HepG2 (cell line): ENCODE results near the gene HAUS1. TPM values are rescaled to one million over a fixed set of nuclear protein-coding genes. Genes with fewer than 3 reads are reported as not detected.

ENCODE experiments used
- ARHGAP35 ChIP-seq: sonication (generic); formaldehyde crosslinking; IDR thresholded peaks from 2 replicates; pipeline ENCODE4 v1.9.0; 2022; ENCODE audit warnings: mild to moderate bottlenecking, inconsistent platforms, moderate library complexity, missing genetic modification reagents, borderline replicate concordance
- EHMT2 ChIP-seq: fragments of 200-600 bp; sonication (generic); IDR thresholded peaks from 2 replicates; pipeline ENCODE4 v1.7.0; 2017; ENCODE audit warnings: antibody characterized with exemption, low read depth, low read length, borderline replicate concordance
- ETV5 ChIP-seq: IDR thresholded peaks from 2 replicates; pipeline ENCODE4 v1.6.1; 2018; ENCODE audit warnings: missing biosample characterization, missing genetic modification reagents, inconsistent platforms, borderline replicate concordance
- FOXK1 ChIP-seq: sonication (generic); formaldehyde crosslinking; IDR thresholded peaks from 2 replicates; pipeline ENCODE4 v1.4.0; 2020; ENCODE audit warnings: low read depth, missing genetic modification reagents, borderline replicate concordance
- GATAD2A ChIP-seq: IDR thresholded peaks from 2 replicates; pipeline ENCODE4 v1.6.1; 2016
- HDAC1 ChIP-seq: sonication (generic); formaldehyde crosslinking; IDR thresholded peaks from 2 replicates; pipeline ENCODE4 v1.5.1; 2020; ENCODE audit warnings: mild to moderate bottlenecking, missing genetic modification reagents
- KDM4B ChIP-seq: sonication (generic); formaldehyde crosslinking; IDR thresholded peaks from 2 replicates; pipeline ENCODE4 v1.4.0; 2020; ENCODE audit warnings: missing genetic modification reagents
- MTA1 ChIP-seq: sonication (generic); formaldehyde crosslinking; IDR thresholded peaks from 2 replicates; pipeline ENCODE4 v1.4.0; 2020; ENCODE audit warnings: missing genetic modification reagents, mild to moderate bottlenecking, borderline replicate concordance
- NCOA5 ChIP-seq: sonication (generic); formaldehyde crosslinking; IDR thresholded peaks from 2 replicates; pipeline ENCODE4 v1.4.0; 2020; ENCODE audit warnings: missing genetic modification reagents
- PHF21A ChIP-seq: sonication (generic); formaldehyde crosslinking; IDR thresholded peaks from 2 replicates; pipeline ENCODE4 v1.5.0; 2020; ENCODE audit warnings: mild to moderate bottlenecking, missing genetic modification reagents
- RFX1 ChIP-seq: fragments of 450-650 bp; IDR thresholded peaks from 2 replicates; pipeline ENCODE4 v1.6.1; 2017
- RXRA ChIP-seq: sonication (generic); formaldehyde crosslinking; IDR thresholded peaks from 2 replicates; pipeline ENCODE4 v1.5.1; 2020; ENCODE audit warnings: missing genetic modification reagents
- SRSF4 ChIP-seq: fragments of 200-400 bp; formaldehyde crosslinking; IDR thresholded peaks from one replicate; pipeline ENCODE4 v1.6.1; 2018; ENCODE audit warnings: mild to moderate bottlenecking, low read depth, low read length, moderate library complexity; ENCODE audit not compliant: poor library complexity, severe bottlenecking
- SYNCRIP ChIP-seq: fragments of 200-400 bp; formaldehyde crosslinking; IDR thresholded peaks from 2 replicates; pipeline ENCODE4 v1.6.1; 2018; ENCODE audit warnings: mild to moderate bottlenecking, low read depth, low read length; ENCODE audit not compliant: insufficient read depth
- TCF7 ChIP-seq: sonication (generic); IDR thresholded peaks from 2 replicates; pipeline ENCODE4 v1.6.1; 2016; ENCODE audit warnings: antibody characterized with exemption, low read depth
- YEATS4 ChIP-seq: sonication (generic); formaldehyde crosslinking; IDR thresholded peaks from 2 replicates; pipeline ENCODE4 v1.4.0; 2020; ENCODE audit warnings: missing genetic modification reagents, borderline replicate concordance
- ZNF180 ChIP-seq: sonication (generic); formaldehyde crosslinking; IDR thresholded peaks from 2 replicates; pipeline ENCODE4 v1.4.0; 2020; ENCODE audit warnings: low read depth, missing genetic modification reagents, borderline replicate concordance
- ZNF225 ChIP-seq: sonication (generic); formaldehyde crosslinking; IDR thresholded peaks from 2 replicates; pipeline ENCODE4 v1.4.0; 2020; ENCODE audit warnings: mild to moderate bottlenecking, missing genetic modification reagents
- ZNF235 ChIP-seq: sonication (generic); formaldehyde crosslinking; IDR thresholded peaks from 2 replicates; pipeline ENCODE4 v1.8.1; 2023; ENCODE audit warnings: mild to moderate bottlenecking, missing genetic modification reagents, borderline replicate concordance
- ZNF292 ChIP-seq: sonication (generic); formaldehyde crosslinking; IDR thresholded peaks from 2 replicates; pipeline ENCODE4 v1.8.1; 2022; ENCODE audit warnings: mild to moderate bottlenecking, low read depth, missing genetic modification reagents, borderline replicate concordance
- ZNF607 ChIP-seq: sonication (generic); formaldehyde crosslinking; IDR thresholded peaks from 2 replicates; pipeline ENCODE4 v1.5.1; 2020; ENCODE audit warnings: missing genetic modification reagents, mild to moderate bottlenecking, borderline replicate concordance
- ZNF674 ChIP-seq: sonication (generic); formaldehyde crosslinking; IDR thresholded peaks from 2 replicates; pipeline ENCODE4 v1.5.0; 2020; ENCODE audit warnings: low read depth, mild to moderate bottlenecking, missing genetic modification reagents
- ZNF883 ChIP-seq: sonication (generic); formaldehyde crosslinking; IDR thresholded peaks from 2 replicates; pipeline ENCODE4 v1.5.1; 2020; ENCODE audit warnings: mild to moderate bottlenecking, missing genetic modification reagents; ENCODE audit errors: not compliant biosample characterization
- polyA plus RNA-seq, 8 experiments: library from polyadenylated mRNA; depleted of rRNA in 3 of 8; stranded (reverse) in 7 of 8; unstranded in 1 of 8; fragments of >200 nt; fragmentation: Illumina TruSeq in 4 of 8; extraction: Trizol in 4 of 8; gene quantifications; 2 replicates each; pipeline versions ENCODE4 v1.2.1 to v1.2.3, GENCODE V29; 2011 to 2016; ENCODE audit warnings: low read depth in 4 of 8, missing spikeins in 1 of 8, mixed read lengths in 1 of 8; ENCODE audit not compliant: insufficient read depth in 1 of 8
- total RNA-seq, 5 experiments: library from RNA; depleted of rRNA; stranded (reverse); fragments of >200 nt; fragmentation: Illumina TruSeq; extraction: Trizol; gene quantifications; 2 replicates each; pipeline ENCODE4 v1.2.3, GENCODE V29; 2016; ENCODE audit warnings: low read depth in 1 of 5
- TF ChIP-seq, protein P1 (sequence below): sonication (generic); formaldehyde crosslinking; IDR thresholded peaks from 2 replicates; pipeline ENCODE4 v1.4.0; 2020; ENCODE audit warnings: mild to moderate bottlenecking, missing genetic modification reagents
- TF ChIP-seq, protein P2 (sequence below): sonication (generic); formaldehyde crosslinking; IDR thresholded peaks from 2 replicates; pipeline ENCODE4 v1.8.1; 2023; ENCODE audit warnings: mild to moderate bottlenecking, missing genetic modification reagents
- TF ChIP-seq, protein P3 (sequence below): sonication (generic); formaldehyde crosslinking; IDR thresholded peaks from 2 replicates; pipeline ENCODE4 v1.5.0; 2020; ENCODE audit warnings: missing genetic modification reagents

HAUS1 gene
- total and polyA plus RNA-seq, 2 of the 13 experiments (the other 11 are each of a cell fraction or from before 2014, with no cell fraction given): 20.6 to 59.2 TPM

GRCh38 chr18:46104128-46104911, at the start of gene HAUS1 (continued):
- TF ChIP-seq ETV5 (CRISPR knock-in tag): no peak; the same call in 1 of the 2 replicates
- TF ChIP-seq, protein P1, sequence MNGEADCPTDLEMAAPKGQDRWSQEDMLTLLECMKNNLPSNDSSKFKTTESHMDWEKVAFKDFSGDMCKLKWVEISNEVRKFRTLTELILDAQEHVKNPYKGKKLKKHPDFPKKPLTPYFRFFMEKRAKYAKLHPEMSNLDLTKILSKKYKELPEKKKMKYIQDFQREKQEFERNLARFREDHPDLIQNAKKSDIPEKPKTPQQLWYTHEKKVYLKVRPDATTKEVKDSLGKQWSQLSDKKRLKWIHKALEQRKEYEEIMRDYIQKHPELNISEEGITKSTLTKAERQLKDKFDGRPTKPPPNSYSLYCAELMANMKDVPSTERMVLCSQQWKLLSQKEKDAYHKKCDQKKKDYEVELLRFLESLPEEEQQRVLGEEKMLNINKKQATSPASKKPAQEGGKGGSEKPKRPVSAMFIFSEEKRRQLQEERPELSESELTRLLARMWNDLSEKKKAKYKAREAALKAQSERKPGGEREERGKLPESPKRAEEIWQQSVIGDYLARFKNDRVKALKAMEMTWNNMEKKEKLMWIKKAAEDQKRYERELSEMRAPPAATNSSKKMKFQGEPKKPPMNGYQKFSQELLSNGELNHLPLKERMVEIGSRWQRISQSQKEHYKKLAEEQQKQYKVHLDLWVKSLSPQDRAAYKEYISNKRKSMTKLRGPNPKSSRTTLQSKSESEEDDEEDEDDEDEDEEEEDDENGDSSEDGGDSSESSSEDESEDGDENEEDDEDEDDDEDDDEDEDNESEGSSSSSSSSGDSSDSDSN (CRISPR knock-in tag): peak; percentile 89
- no peak for TF ChIP-seq ZNF883 (CRISPR knock-in tag)
- no peak for TF ChIP-seq SRSF4
- peak; percentile 84 for TF ChIP-seq ZNF225
- TF ChIP-seq, protein P2, sequence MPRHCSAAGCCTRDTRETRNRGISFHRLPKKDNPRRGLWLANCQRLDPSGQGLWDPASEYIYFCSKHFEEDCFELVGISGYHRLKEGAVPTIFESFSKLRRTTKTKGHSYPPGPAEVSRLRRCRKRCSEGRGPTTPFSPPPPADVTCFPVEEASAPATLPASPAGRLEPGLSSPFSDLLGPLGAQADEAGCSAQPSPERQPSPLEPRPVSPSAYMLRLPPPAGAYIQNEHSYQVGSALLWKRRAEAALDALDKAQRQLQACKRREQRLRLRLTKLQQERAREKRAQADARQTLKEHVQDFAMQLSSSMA (CRISPR knock-in tag): 0 out of 2 replicates have a peak, but pooled peaks have one; percentile 50
- TF ChIP-seq PHF21A: peak; percentile 34; the same call in 1 of the 2 replicates
- TF ChIP-seq ZNF180 (CRISPR knock-in tag): no peak
- peak; percentile 13; the same call in 1 of the 2 replicates for TF ChIP-seq HDAC1 (CRISPR knock-in tag)
- no peak for TF ChIP-seq ARHGAP35 (CRISPR knock-in tag)
- TF ChIP-seq ZNF607 (CRISPR knock-in tag): peak; percentile 71
- TF ChIP-seq ZNF235 (CRISPR knock-in tag): peak; percentile 76; the same call in 1 of the 2 replicates
- TF ChIP-seq, protein P3, sequence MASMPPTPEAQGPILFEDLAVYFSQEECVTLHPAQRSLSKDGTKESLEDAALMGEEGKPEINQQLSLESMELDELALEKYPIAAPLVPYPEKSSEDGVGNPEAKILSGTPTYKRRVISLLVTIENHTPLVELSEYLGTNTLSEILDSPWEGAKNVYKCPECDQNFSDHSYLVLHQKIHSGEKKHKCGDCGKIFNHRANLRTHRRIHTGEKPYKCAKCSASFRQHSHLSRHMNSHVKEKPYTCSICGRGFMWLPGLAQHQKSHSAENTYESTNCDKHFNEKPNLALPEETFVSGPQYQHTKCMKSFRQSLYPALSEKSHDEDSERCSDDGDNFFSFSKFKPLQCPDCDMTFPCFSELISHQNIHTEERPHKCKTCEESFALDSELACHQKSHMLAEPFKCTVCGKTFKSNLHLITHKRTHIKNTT (CRISPR knock-in tag): no peak
- no peak for TF ChIP-seq ZNF674
- TF ChIP-seq GATAD2A (CRISPR knock-in tag): 0 out of 2 replicates have a peak, but pooled peaks have one; percentile 11
- no peak for TF ChIP-seq SYNCRIP
- TF ChIP-seq FOXK1 (CRISPR knock-in tag): 0 out of 2 replicates have a peak, but pooled peaks have one; percentile 18
- no peak for TF ChIP-seq TCF7
- 0 out of 2 replicates have a peak, but pooled peaks have one; percentile 41 for TF ChIP-seq KDM4B (CRISPR knock-in tag)
- TF ChIP-seq EHMT2: no peak
- TF ChIP-seq RFX1: no peak
- TF ChIP-seq ZNF292: peak; percentile 41; the same call in 1 of the 2 replicates
- TF ChIP-seq YEATS4 (CRISPR knock-in tag): no peak; the same call in 1 of the 2 replicates
- no peak; the same call in 1 of the 2 replicates for TF ChIP-seq RXRA (CRISPR knock-in tag)
- 0 out of 2 replicates have a peak, but pooled peaks have one; percentile 58 for TF ChIP-seq MTA1
- TF ChIP-seq NCOA5 (CRISPR knock-in tag): no peak
